B cell (primary cell): ENCODE data around the gene CACNG1. TPM values are rescaled to one million over a fixed set of nuclear protein-coding genes. Genes with fewer than 3 reads are reported as not detected.

Source experiments
- ATAC-seq: fragments of 200-7000 bp; cut with Tn5 transposase; one replicate; pipeline ENCODE4 v1.10.0; 2021; ENCODE audit warnings: low read depth, mild to moderate bottlenecking, moderate number of reproducible peaks, moderate library complexity
- CTCF ChIA-PET: fragments of 350-600 bp; sonication (Branson Sonifier 250); formaldehyde crosslinking; loops from one replicate; lab custom pipeline; 2021; ENCODE audit warnings: antibody characterized with exemption, inconsistent platforms; lab: Charles Lee
- POLR2A ChIA-PET: fragments of 350-600 bp; sonication (Branson Sonifier 250); formaldehyde crosslinking; loops from one replicate; lab custom pipeline; 2021; ENCODE audit warnings: antibody characterized with exemption; lab: Charles Lee
- DNase-seq: peaks from one replicate; pipeline ENCODE4 v3.0.0; 2013
- H2AFZ ChIP-seq: 2 replicates; pipeline ENCODE4 v1.6.1; 2012; ENCODE audit warnings: mild to moderate bottlenecking, low read depth, low read length; ENCODE audit not compliant: insufficient read depth, poor library complexity, severe bottlenecking
- H3K27ac ChIP-seq, 2 donors: 1 replicate in 1 of 2; 2 replicates in 1 of 2; pipeline ENCODE4 v1.5.1; 2012 to 2013; ENCODE audit warnings: low read length in 2 of 2, mild to moderate bottlenecking in 2 of 2, moderate library complexity in 1 of 2
- H3K27me3 ChIP-seq, 4 experiments: fragments of 200-600 bp in 1 of 4; sonication (generic) in 1 of 4; replicated peaks in 1 of 4; 1 replicate in 2 of 4; 2 replicates in 2 of 4; pipeline versions ENCODE4 v1.6.1 to v1.7.0; 2013 to 2016; ENCODE audit warnings: low read length in 3 of 4, mild to moderate bottlenecking in 2 of 4, mixed read lengths in 1 of 4, moderate library complexity in 1 of 4; ENCODE audit not compliant: insufficient read depth in 4 of 4, control insufficient read depth in 3 of 4; ENCODE audit errors: control extremely low read depth in 1 of 4
- H3K36me3 ChIP-seq, 2 experiments: replicated peaks in 1 of 2; 1 replicate in 1 of 2; 2 replicates in 1 of 2; pipeline versions ENCODE4 v1.6.1 to v1.7.1; 2013; ENCODE audit warnings: low read length in 1 of 2; ENCODE audit not compliant: insufficient read depth in 2 of 2, control insufficient read depth in 1 of 2; ENCODE audit errors: control extremely low read depth in 1 of 2, extremely low read depth in 1 of 2
- H3K4me1 ChIP-seq, 2 donors: fragments of 200-600 bp in 1 of 2; sonication (generic) in 1 of 2; 1 replicate in 1 of 2; 2 replicates in 1 of 2; pipeline versions ENCODE4 v1.5.1 to v1.6.1; 2013 to 2017; ENCODE audit warnings: low read length in 2 of 2; ENCODE audit not compliant: control insufficient read depth in 2 of 2, insufficient read depth in 2 of 2
- H3K4me2 ChIP-seq: replicated peaks from 2 replicates; pipeline ENCODE3; 2012; ENCODE audit warnings: mild to moderate bottlenecking, low read depth, low read length; ENCODE audit not compliant: poor library complexity, severe bottlenecking
- H3K4me3 ChIP-seq, 5 experiments: fragments of 200-600 bp in 1 of 5; sonication (generic) in 1 of 5; 1 replicate in 3 of 5; 2 replicates in 2 of 5; pipeline versions ENCODE4 v1.5.1 to v1.7.0; 2011 to 2016; ENCODE audit warnings: low read length in 4 of 5, mild to moderate bottlenecking in 4 of 5, low read depth in 2 of 5, control low read depth in 1 of 5, moderate library complexity in 1 of 5; ENCODE audit not compliant: insufficient read depth in 1 of 5; ENCODE audit errors: control extremely low read depth in 1 of 5, extremely low read depth in 1 of 5
- H3K79me2 ChIP-seq: fragments of 200-600 bp; sonication (generic); one replicate; pipeline ENCODE4 v1.6.0; 2016; ENCODE audit warnings: low read length; ENCODE audit not compliant: control insufficient read depth, insufficient read depth
- H3K9ac ChIP-seq: fragments of 200-600 bp; sonication (generic); 2 replicates; pipeline ENCODE4 v1.6.1; 2017; ENCODE audit warnings: mild to moderate bottlenecking, low read length, moderate library complexity
- H3K9me3 ChIP-seq, 3 donors: one replicate each; pipeline versions ENCODE4 v1.6.1 to v1.7.1; 2013; ENCODE audit warnings: low read length in 2 of 3; ENCODE audit not compliant: control insufficient read depth in 2 of 3, insufficient read depth in 1 of 3; ENCODE audit errors: control extremely low read depth in 1 of 3
- H4K20me1 ChIP-seq: 2 replicates; pipeline ENCODE4 v1.6.0; 2012; ENCODE audit warnings: mild to moderate bottlenecking, low read length; ENCODE audit not compliant: insufficient read depth, control insufficient read depth, poor library complexity, severe bottlenecking
- H3K27ac Mint-ChIP-seq: one replicate; pipeline ENCODE4 v1.8.0; 2021; ENCODE audit warnings: mixed read lengths
- H3K27me3 Mint-ChIP-seq: one replicate; pipeline ENCODE4 v1.8.0; 2021; ENCODE audit warnings: mixed read lengths
- H3K4me1 Mint-ChIP-seq: one replicate; pipeline ENCODE4 v1.8.0; 2021; ENCODE audit warnings: mixed read lengths
- H3K4me3 Mint-ChIP-seq: one replicate; pipeline ENCODE4 v1.8.0; 2021; ENCODE audit warnings: mixed read lengths
- H3K9me3 Mint-ChIP-seq: one replicate; pipeline ENCODE4 v1.8.0; 2022; ENCODE audit warnings: mixed read lengths; ENCODE audit not compliant: insufficient read depth
- CTCF ChIP-seq: fragments of 200-600 bp; IDR thresholded peaks from one replicate; pipeline ENCODE4 v1.8.0; 2022; ENCODE audit warnings: antibody characterized with exemption, mild to moderate bottlenecking
- EZH2 ChIP-seq: IDR thresholded peaks from 2 replicates; pipeline ENCODE4 v1.6.1; 2012; ENCODE audit warnings: borderline replicate concordance, low read depth, mild to moderate bottlenecking, moderate library complexity, low read length; ENCODE audit not compliant: insufficient read depth, poor library complexity, severe bottlenecking
- WGBS: methylation state at CpG from one replicate; pipeline ENCODE4 v1.1.5; 2013; ENCODE audit warnings: missing lambda C conversion rate; ENCODE audit not compliant: insufficient coverage; 5-methylcytosine and 5-hydroxymethylcytosine counted together
- intact Hi-C: fragments of 100-400 bp; cut with micrococcal nuclease; formaldehyde crosslinking; loops from one replicate; pipeline ENCODE4 v1.10.0; 2022
- polyA plus RNA-seq: library from polyadenylated mRNA; depleted of rRNA; stranded (reverse); fragments of >200 nt; gene quantifications from 2 replicates; pipeline ENCODE4 v1.2.3, GENCODE V29; 2012
- total RNA-seq, 2 donors: library from RNA; stranded (reverse); fragments of 120-200 nt in 1 of 2; gene quantifications; 1 replicate in 1 of 2; 2 replicates in 1 of 2; pipeline versions ENCODE4 v1.2.3 to v1.2.4, GENCODE V29; 2013 to 2022

CACNG1 gene
- total and polyA plus RNA-seq, 2 donors (not counting 1 experiment from before 2014, with no cell fraction given), result not detected

- H4K20me1 ChIP-seq, result no peaks in the 10 kb centered on the region
- peaks cover 0 to 3% (median 0%) of the 10 kb centered on the region in 3 donors for H3K9me3 ChIP-seq
- Mint-ChIP-seq H3K27me3 (peaks cover 8% of the 10 kb centered on the region), H3K9me3 (no peaks in the 10 kb centered on the region), H3K4me3 (no peak overlapping the region), H3K4me1 (no peaks in the 10 kb centered on the region), H3K27ac (no peak overlapping the region)
- H3K27me3 ChIP-seq, result peaks cover 0 to 2% (median 0%) of the 10 kb centered on the region in 4 experiments
- no peaks in the 10 kb centered on the region for H3K36me3 ChIP-seq
- ChIA-PET CTCF (interaction anchor here (0.5 kb wide), 1 partner anchor 1719 kb away, joined by 4 read pairs; no protein-coding TSS in a partner anchor), POLR2A (interaction anchor here (0.6 kb wide), 1 partner anchor 482 kb away, joined by 3 read pairs; no protein-coding TSS in a partner anchor)
- intact Hi-C loops, result no loop called here
- H3K4me3 ChIP-seq, result no peak overlapping the region
- ATAC-seq (no peak), DNase-seq (no peak)
- H3K27ac ChIP-seq, result no peak overlapping the region
- H3K9ac ChIP-seq, result no peak overlapping the region
- H3K4me1 ChIP-seq, result no peaks in the 10 kb centered on the region
- H3K79me2 ChIP-seq, result no peaks in the 10 kb centered on the region
- WGBS, result 94% methylated on average over 6 of the region's 7 CpGs
- H2AFZ ChIP-seq, result no peak overlapping the region
- no peak overlapping the region for H3K4me2 ChIP-seq
- TF ChIP-seq CTCF (no peak), EZH2 (no peak)
These were observed 2.8 kb upstream of the CACNG1 start for GRCh38 chr17:67041531-67041930.

GRCh38 chr17:67041941-67042899 is 2.1 kb upstream of the CACNG1 start:
- Histone ChIP-seq H2AFZ (no peak overlapping the region), H3K4me2 (no peak overlapping the region), H4K20me1 (no peaks in the 10 kb centered on the region), H3K79me2 (no peaks in the 10 kb centered on the region), H3K9ac (no peak overlapping the region), H3K4me3 (no peak overlapping the region), H3K27me3 (peaks cover 0 to 2% (median 0%) of the 10 kb centered on the region in 4 experiments), H3K27ac (no peak overlapping the region), H3K4me1 (no peaks in the 10 kb centered on the region), H3K36me3 (no peaks in the 10 kb centered on the region), H3K9me3 (peaks cover 0 to 5% (median 3%) of the 10 kb centered on the region in 3 donors)
- Mint-ChIP-seq H3K27ac (no peak overlapping the region), H3K4me1 (no peaks in the 10 kb centered on the region), H3K9me3 (peaks cover 3% of the 10 kb centered on the region), H3K4me3 (no peak overlapping the region), H3K27me3 (peaks cover 4% of the 10 kb centered on the region)
- WGBS, result 77% methylated on average over 8 of the region's 11 CpGs
- intact Hi-C loops, result no loop called here
- DNase-seq (no peak), ATAC-seq (no peak)
- no peak for TF ChIP-seq CTCF
- POLR2A ChIA-PET, result interaction anchor here (0.6 kb wide), 1 partner anchor 483 kb away, joined by 3 read pairs; no protein-coding TSS in a partner anchor
- CTCF ChIA-PET, result no interaction called here
